PC-9 (cell line): ENCODE measurements around the gene USP17L15.
"Not testable (repeated sequence)": the region's sequence is repeated elsewhere in the genome, so short reads cannot be mapped to it uniquely, and the experiment has no call there.

Experiments
- EZH2 ChIP-seq: fragments of 200-600 bp; sonication (generic); IDR thresholded peaks from 2 replicates; pipeline ENCODE4 v1.8.0; 2017; ENCODE audit warnings: antibody characterized with exemption, low read depth
- TF ChIP-seq, protein P1 (sequence below): fragments of 200-600 bp; sonication (generic); conservative IDR thresholded peaks from 2 replicates; pipeline ENCODE4 v1.6.1; 2017; ENCODE audit warnings: mixed run types, antibody characterized with exemption, mild to moderate bottlenecking, moderate library complexity

DNA sequence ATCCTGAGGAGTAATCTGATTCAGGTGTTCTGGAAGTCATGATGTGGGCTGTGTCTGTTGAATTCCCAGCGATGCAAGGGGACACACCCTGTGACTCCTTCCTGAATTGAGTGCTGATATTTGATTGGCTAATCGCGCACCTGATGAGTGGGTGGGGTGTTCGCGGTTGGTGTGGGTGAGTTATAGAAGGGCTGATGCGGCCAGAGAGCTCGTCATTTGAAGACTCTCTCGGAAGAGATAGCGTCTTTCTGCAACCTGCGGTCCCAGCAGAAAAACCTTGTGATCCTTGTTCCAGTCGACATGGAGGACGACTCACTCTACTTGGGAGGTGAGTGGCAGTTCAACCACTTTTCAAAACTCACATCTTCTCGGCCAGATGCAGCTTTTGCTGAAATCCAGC is 23.8 kb upstream of the USP17L15 start, which contains the start of gene USP17L10:
- TF ChIP-seq, protein P1, sequence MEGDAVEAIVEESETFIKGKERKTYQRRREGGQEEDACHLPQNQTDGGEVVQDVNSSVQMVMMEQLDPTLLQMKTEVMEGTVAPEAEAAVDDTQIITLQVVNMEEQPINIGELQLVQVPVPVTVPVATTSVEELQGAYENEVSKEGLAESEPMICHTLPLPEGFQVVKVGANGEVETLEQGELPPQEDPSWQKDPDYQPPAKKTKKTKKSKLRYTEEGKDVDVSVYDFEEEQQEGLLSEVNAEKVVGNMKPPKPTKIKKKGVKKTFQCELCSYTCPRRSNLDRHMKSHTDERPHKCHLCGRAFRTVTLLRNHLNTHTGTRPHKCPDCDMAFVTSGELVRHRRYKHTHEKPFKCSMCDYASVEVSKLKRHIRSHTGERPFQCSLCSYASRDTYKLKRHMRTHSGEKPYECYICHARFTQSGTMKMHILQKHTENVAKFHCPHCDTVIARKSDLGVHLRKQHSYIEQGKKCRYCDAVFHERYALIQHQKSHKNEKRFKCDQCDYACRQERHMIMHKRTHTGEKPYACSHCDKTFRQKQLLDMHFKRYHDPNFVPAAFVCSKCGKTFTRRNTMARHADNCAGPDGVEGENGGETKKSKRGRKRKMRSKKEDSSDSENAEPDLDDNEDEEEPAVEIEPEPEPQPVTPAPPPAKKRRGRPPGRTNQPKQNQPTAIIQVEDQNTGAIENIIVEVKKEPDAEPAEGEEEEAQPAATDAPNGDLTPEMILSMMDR = not testable (repeated sequence)
- TF ChIP-seq EZH2 = not testable (repeated sequence)
